GM21528 (cell line): Measurements from ENCODE around the gene SNX19.
"Not testable (repeated sequence)": the region's sequence is repeated elsewhere in the genome, so short reads cannot be mapped to it uniquely, and the experiment has no call there.

Source experiments
- ATAC-seq: cut with Tn5 transposase; IDR thresholded peaks from one replicate; pipeline ENCODE4 v1.9.1; 2021; ENCODE audit warnings: mild to moderate bottlenecking, moderate library complexity; ENCODE audit not compliant: unreplicated experiment, low FRiP score

SNX19 gene

DNA sequence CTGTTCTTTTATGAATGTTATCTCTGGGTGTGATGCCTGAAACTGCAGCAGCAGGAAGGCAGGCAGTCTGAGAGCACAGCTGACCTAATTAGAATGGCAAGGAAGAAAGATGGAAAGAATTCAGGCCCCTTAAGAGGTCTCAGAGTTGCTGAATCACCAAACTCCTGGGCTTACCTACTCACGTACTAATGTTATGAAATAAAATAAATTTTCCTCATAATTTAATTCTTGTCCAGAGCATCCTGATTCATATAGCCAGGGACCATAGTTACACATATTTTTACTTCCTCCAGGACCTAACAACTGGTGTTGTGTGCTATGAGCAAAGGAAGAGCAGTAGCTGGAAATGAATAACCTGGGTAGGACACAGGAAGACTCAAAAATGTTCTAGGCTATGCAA lies 41.9 kb downstream of the SNX19 start:
- no peak for ATAC-seq

DNA sequence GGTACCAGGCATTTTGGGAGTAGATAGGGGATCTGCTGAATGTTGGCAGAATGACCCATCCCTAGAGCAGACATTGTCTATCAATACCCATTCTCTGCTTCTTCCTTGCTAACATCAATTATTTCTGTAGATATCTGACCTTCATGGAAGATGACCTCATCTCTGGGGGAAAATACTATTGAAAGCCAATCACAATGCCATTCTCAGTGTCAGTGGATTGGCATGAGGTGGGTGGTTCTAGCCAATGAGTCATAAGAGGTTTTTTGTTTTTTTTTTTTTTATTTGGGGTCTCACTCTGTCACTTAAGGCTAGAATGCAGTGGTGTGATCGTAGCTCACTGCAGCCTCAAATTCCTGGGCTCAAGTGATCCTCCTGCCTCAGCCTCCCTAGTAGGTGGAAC lies 42.5 kb downstream of the SNX19 start:
- ATAC-seq, result no peak

DNA sequence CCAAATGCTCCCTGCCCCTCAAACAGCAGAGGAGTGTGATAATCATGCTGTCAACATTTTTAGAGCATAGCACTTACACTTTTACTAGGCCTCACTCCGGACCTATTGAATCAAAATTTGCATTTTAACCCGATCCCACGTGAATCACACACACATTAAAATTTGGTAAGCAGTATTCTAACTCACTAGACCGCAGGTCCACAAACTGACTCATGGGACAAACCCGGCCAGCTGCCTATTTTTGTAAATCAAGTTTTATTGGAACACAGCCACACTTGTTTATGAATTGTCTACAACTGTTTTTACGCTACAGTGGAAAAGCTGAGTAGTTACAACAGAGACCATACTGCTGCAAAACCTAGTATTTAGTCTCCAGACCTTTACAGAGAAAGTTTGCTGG lies 43.3 kb downstream of the SNX19 start:
- ATAC-seq, result no peak

DNA sequence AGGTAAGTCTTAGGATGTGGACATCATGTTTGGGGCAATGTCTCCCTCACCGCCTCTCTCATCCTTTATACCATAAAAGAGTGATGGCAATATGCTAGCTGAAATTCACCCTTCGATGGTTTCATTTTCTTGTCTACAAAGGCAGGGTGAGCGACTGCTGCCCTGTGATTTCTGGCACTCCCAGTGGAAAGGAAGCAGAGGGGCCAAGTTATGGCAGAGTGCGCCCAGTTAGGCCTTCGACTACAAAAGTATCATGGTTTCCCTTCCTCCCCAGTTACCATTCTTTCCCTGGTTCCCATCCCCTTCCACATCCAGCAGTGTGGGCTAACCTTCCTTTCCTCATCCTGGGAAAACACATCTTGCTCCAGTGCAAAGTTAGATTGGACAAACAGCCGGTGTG lies 43.8 kb downstream of the SNX19 start:
- no peak for ATAC-seq

GRCh38 chr11:130872102-130872501 lies 44.2 kb downstream of the SNX19 start:
- ATAC-seq, result no peak

- no peak for ATAC-seq
Observed at GRCh38 chr11:130871616-130872015, 44.7 kb downstream of the SNX19 start.

DNA sequence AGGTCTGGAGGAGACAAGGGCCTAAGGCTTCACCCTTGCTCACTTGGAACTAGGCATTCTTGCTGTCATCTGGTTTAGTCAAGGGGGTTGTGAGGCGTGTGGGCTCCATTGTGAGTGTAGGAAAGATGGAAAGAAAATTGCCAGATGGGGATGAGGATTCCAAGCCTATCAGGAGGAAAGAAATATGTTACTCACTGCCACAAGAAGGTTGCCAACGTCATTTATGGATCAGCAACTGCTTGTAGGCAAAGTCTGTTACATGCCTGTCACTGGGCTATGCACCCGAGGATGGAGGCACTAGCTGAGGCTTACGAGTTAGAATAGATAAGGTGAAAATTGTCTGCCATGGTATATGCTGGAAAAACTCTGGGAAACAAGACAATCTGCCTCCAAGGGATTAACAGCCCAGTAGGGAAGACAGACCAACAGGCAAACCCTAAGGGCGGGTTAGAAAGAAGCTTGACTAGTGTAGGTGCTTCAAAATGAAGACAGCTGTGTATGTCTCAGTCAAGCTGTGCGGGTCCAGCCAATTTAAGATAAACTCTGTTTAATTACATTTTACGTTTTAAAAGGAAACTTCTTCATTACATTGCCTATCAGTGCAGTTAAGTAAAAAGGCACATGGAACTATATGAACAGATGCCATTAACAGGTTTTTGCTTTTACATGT lies 47.4 kb downstream of the SNX19 start:
- no peak for ATAC-seq

- no peak for ATAC-seq
Observed at GRCh38 chr11:130868086-130868710, 48.1 kb downstream of the SNX19 start.

- no peak for ATAC-seq
Observed at GRCh38 chr11:130866831-130867230, 49.4 kb downstream of the SNX19 start.

- ATAC-seq, result no peak
Observed at GRCh38 chr11:130865774-130866114, 50.5 kb downstream of the SNX19 start.

DNA sequence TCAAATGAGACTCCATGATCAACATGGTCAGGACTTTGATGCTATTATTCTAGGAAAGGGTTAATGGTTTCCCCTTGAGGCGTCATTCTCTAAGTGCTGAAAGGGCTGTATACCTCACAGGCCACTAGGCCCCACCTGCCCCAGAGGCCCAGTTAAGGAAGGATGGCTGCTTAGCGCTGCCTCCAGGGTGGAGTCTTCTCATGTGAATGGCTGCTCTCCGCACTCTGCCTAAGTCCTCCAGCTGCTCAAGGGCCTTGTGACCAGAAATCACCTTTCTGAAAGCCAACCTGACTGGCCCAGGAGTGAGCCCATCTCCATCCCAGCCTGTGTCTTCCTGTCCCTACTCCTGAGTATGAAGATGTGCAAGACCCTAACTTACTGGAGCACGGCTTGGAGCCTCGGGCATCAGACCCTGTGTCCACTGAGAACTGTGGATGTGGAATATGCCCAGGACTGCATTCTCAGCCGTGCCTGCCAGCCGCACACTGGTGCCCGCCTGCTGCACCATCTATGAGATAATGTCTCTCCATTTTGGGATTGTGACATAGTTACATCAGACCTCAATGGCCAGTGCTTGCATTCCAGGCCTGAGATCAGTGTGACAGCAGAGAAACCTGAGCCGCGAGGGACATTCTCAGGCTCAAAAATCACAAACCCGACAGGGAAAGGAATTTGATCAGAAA lies 51.0 kb downstream of the SNX19 start:
- ATAC-seq, result no peak

GRCh38 chr11:130861902-130862860 lies 54.1 kb downstream of the SNX19 start:
- ATAC-seq, result peak; percentile 81

DNA sequence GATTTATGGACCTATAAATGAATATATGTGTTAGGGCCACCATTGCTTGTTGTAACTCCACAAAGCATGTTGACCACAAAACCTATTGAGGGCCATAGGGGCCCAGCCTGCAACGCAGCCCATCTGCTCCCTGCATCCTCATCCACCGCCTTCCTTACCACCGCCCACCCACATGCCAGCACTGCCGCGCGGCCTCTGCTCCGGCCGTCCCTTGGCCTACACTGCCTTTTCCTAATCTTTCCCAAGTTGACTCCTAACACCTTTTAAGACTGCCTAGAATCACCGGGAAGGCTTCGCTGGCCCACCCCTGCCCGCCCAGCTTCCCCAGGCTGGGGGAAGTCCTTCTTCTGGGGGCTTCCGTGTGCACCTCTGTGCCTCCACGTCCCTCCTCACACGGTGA lies 55.0 kb downstream of the SNX19 start:
- ATAC-seq, result no peak

- no peak for ATAC-seq
Observed at GRCh38 chr11:130859886-130860285, 56.4 kb downstream of the SNX19 start.

DNA sequence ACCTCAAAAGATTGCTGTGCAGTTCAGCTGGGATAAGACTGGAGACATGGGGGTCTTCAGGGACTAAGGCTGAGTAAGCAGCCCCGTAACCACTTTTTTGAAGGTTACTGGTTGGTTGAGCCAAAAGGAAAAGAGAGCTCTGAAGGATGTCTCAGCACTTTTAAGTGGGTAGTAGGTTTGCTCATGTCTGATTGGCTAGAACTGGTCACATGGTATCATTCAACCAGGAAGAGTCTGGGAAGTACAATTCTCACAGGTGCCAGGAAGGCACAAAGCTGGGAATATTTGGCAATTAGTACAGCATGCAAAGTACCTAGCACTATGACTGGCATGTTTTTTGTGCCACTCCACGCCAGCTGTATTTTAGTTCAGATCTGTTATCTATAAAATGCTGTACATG lies 58.1 kb downstream of the SNX19 start:
- ATAC-seq, result no peak

GRCh38 chr11:130855707-130856106 lies 60.6 kb downstream of the SNX19 start:
- not testable (repeated sequence) for ATAC-seq

- ATAC-seq, result peak; percentile 65
Observed at GRCh38 chr11:130854483-130854882, 61.8 kb downstream of the SNX19 start.

DNA sequence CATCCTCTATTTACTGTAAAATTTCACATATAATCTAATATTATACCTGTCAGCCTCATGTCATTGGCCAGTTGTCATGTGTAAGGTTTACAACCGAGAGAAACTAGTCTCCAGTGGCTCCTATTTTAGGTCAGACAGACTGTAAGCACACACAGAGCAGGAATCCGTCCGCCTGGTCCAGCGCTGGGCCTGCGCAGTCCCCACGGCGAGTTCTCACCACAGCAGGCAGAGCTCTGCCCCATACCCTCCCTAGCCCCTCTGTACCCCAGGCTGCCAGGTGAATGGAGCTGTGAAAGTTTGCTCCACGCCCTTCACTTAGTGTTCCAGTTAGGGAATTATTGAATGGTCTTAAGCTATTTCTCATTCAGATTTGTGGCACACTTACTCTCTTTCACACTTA lies 63.7 kb downstream of the SNX19 start:
- ATAC-seq, result no peak

DNA sequence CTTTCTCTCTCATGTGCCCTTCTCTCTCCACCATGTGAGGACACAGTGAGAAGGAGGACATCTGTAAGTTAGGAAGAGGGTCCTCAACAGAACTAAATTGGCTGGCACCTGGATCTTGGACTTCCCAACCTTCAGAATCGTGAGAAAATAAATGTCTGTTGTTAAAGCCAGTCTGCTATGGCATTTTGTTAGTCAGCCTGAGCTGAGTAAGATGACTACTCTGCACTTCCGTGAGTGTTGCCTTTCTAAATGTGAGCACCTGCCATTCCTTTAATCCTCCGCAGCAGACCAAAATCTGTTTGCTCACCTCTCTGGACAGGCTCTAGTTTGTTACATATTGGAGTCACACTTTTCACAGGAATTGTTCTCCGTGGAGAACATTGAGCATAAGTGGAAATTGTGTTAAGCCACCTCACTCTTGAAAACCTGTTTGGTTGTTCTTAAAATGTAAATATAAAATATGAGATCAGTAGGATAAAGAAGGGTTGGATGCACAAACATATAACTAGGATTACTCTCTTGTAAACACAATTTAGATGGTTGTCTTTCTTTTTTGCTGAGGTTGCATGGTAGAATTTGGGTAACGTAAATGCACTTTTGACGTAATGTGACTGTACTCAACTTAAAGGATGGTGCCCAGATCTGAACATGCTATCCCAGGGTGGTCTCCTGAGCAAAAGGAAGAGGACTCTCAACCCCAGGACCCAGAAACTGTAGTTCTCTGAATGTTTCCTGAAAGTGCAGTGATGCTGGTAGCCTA lies 65.9 kb downstream of the SNX19 start:
- no peak for ATAC-seq

DNA sequence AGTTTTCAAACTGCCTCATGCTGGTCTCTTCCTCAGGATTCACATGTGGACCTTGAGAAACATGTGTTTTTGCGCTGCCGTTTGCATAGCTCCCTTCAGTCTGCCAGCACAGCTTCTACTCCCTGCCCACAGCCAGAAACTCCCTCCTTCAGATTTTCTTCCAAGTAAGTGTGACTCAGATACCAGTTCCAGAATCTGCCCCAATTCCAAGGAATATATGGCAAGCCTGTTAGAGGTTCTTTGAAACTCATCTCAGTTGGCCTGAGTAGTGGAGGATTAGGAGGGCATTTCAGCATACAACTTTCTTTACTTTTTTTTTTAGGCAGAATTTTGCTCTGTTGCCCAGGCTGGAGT lies 67.1 kb downstream of the SNX19 start:
- ATAC-seq, result no peak
